Neural cell (in vitro differentiated cells): ENCODE measurements around the gene GDI1.

Source experiments
- EP300 ChIP-seq: fragments of 450-650 bp; conservative IDR thresholded peaks from 2 replicates; pipeline ENCODE4 v1.6.1; 2014; ENCODE audit warnings: antibody characterized with exemption, mild to moderate bottlenecking, moderate library complexity; ENCODE audit not compliant: poor library complexity, severe bottlenecking
- EZH2 ChIP-seq: fragments of 200-600, 300-800 bp; shearing (Covaris generic), sonication (generic); IDR thresholded peaks from 2 replicates; pipeline ENCODE4 v1.6.1; 2014; ENCODE audit warnings: antibody characterized with exemption, low read length, borderline replicate concordance, mild to moderate bottlenecking; ENCODE audit not compliant: insufficient read depth, poor library complexity, severe bottlenecking
- MXI1 ChIP-seq: fragments of 450-650 bp; conservative IDR thresholded peaks from 2 replicates; pipeline ENCODE4 v1.6.1; 2014; ENCODE audit warnings: antibody characterized with exemption, mild to moderate bottlenecking; ENCODE audit not compliant: poor library complexity, severe bottlenecking
- POLR2AphosphoS5 ChIP-seq: IDR thresholded peaks from 2 replicates; pipeline ENCODE4 v1.6.1; 2012
- RAD21 ChIP-seq: fragments of 450-650 bp; conservative IDR thresholded peaks from 2 replicates; pipeline ENCODE4 v1.6.1; 2014; ENCODE audit warnings: antibody characterized with exemption, mild to moderate bottlenecking, moderate library complexity
- TAF1 ChIP-seq: IDR thresholded peaks from 2 replicates; pipeline ENCODE4 v1.6.1; 2012; ENCODE audit warnings: low read depth
- TF ChIP-seq, protein P1 (sequence below): fragments of 450-650 bp; IDR thresholded peaks from 2 replicates; pipeline ENCODE4 v1.5.1; 2014; ENCODE audit warnings: antibody characterized with exemption, mild to moderate bottlenecking, moderate library complexity; ENCODE audit not compliant: poor library complexity, severe bottlenecking

GRCh38 chrX:154490021-154490413 is 53.1 kb downstream of the GDI1 start:
- TF ChIP-seq, protein P1, sequence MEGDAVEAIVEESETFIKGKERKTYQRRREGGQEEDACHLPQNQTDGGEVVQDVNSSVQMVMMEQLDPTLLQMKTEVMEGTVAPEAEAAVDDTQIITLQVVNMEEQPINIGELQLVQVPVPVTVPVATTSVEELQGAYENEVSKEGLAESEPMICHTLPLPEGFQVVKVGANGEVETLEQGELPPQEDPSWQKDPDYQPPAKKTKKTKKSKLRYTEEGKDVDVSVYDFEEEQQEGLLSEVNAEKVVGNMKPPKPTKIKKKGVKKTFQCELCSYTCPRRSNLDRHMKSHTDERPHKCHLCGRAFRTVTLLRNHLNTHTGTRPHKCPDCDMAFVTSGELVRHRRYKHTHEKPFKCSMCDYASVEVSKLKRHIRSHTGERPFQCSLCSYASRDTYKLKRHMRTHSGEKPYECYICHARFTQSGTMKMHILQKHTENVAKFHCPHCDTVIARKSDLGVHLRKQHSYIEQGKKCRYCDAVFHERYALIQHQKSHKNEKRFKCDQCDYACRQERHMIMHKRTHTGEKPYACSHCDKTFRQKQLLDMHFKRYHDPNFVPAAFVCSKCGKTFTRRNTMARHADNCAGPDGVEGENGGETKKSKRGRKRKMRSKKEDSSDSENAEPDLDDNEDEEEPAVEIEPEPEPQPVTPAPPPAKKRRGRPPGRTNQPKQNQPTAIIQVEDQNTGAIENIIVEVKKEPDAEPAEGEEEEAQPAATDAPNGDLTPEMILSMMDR: no peak
- TF ChIP-seq POLR2AphosphoS5: no peak
- no peak for TF ChIP-seq EP300
- no peak for TF ChIP-seq MXI1
- TF ChIP-seq TAF1: no peak
- TF ChIP-seq EZH2: no peak
- TF ChIP-seq RAD21: no peak
